ENCODE results near the gene RASL12. TPM values are rescaled to one million over a fixed set of nuclear protein-coding genes. Genes with fewer than 3 reads are reported as not detected.

RASL12 gene
- total and polyA plus RNA-seq, 2 of the 4 experiments (the other 2 are of a cell fraction), result 0.18 to 0.22 TPM

- H4K91ac ChIP-seq (ENCODE audit: insufficient read depth, low read depth, low read length), result no peak overlapping the region
- no peak overlapping the region for H3K56ac ChIP-seq (ENCODE audit: extremely low read depth, insufficient read depth, low read length)
- H2BK20ac ChIP-seq (ENCODE audit: low read depth, low read length), result no peak overlapping the region
- H3K4me1 ChIP-seq (ENCODE audit: control insufficient read depth, insufficient read depth, low read length), result no peaks in the 10 kb centered on the region
- no peak overlapping the region for H2AK5ac ChIP-seq (ENCODE audit: low read depth, low read length)
- intact Hi-C loops (cut with micrococcal nuclease) (no loop called here), dilution Hi-C loops (cut with HindIII; ENCODE audit: low sequenced_read_pairs, unreplicated experiment) (no loop called here), in situ Hi-C loops (cut with MboI; ENCODE audit: low sequenced_read_pairs) (no loop called here)
- no peak for DNase-seq
- no peak overlapping the region for H2AFZ ChIP-seq (replicated peaks; ENCODE audit: low read length, poor library complexity)
- BruUV-seq (replicated peaks), result no TSS peak
- H3K9ac ChIP-seq (ENCODE audit: low read depth, low read length), result no peak overlapping the region
- no peak overlapping the region for H2BK15ac ChIP-seq (ENCODE audit: low read depth, low read length)
- no peak overlapping the region for H2AK9ac ChIP-seq (replicated peaks; ENCODE audit: low read depth, low read length, poor library complexity)
- H3K79me1 ChIP-seq (ENCODE audit: low read depth in 1 of 2, low read length in 2 of 2), result peaks cover 3% of the 10 kb centered on the region in 2 experiments; a peak in 2 of 4 replicates
- ATAC-seq (ENCODE audit: low read depth), result no peak
- no peak overlapping the region for H3K4ac ChIP-seq (ENCODE audit: low read depth, low read length)
- no peak overlapping the region for H3K14ac ChIP-seq (replicated peaks; ENCODE audit: low read depth, low read length)
- H3K18ac ChIP-seq (ENCODE audit: low read depth, low read length), result no peak overlapping the region
- H4K8ac ChIP-seq (ENCODE audit: low read depth in 2 of 2, low read length in 2 of 2), result no peak overlapping the region
- no peaks in the 10 kb centered on the region for H4K20me1 ChIP-seq (ENCODE audit: insufficient read depth, low read length)
- peaks cover 27% of the 10 kb centered on the region for H3K36me3 ChIP-seq (ENCODE audit: control insufficient read depth, insufficient read depth, low read length)
- TF ChIP-seq NFE2L2 (IDR thresholded peaks at IDR 0.05; ENCODE audit: low read depth, low read length), result no peak
- H2BK120ac ChIP-seq (ENCODE audit: low read depth, low read length), result no peak overlapping the region
- H3K23ac ChIP-seq (ENCODE audit: low read depth, low read length), result no peak overlapping the region
- H2BK5ac ChIP-seq (ENCODE audit: low read depth, low read length, poor library complexity, severe bottlenecking), result no peak overlapping the region
- no peaks in the 10 kb centered on the region for H3K9me3 ChIP-seq (ENCODE audit: control insufficient read depth, insufficient read depth, low read length)
- no peaks in the 10 kb centered on the region for H3K27me3 ChIP-seq (ENCODE audit: control insufficient read depth, insufficient read depth, low read length)
- CTCF ChIA-PET, result interaction anchor here (0.6 kb wide), 1 partner anchor 16 kb away, joined by 4 read pairs; no protein-coding TSS in a partner anchor
- WGBS, 2 experiments (ENCODE audit: extremely low coverage in 2 of 2, insufficient read length in 1 of 2), result 100% methylated on average over 1 of the region's 5 CpGs; no CpG with 5 or more reads in 1 of the 2 experiments
- POLR2A ChIA-PET (ENCODE audit: unreplicated experiment), result no interaction called here
- H3K4me3 ChIP-seq (ENCODE audit: insufficient read depth, low read depth, low read length), result no peak overlapping the region
- H3K27ac ChIP-seq (ENCODE audit: insufficient read depth, low read length), result no peak overlapping the region
- 0 out of 2 replicates have a peak, but pooled peaks cover 3% of the 10 kb centered on the region for H3K9me1 ChIP-seq (ENCODE audit: insufficient read depth, low read length)
- no peak overlapping the region for H3K4me2 ChIP-seq (ENCODE audit: low read depth, low read length)
- no peak overlapping the region for H4K5ac ChIP-seq (ENCODE audit: low read depth, low read length)
Measured at GRCh38 chr15:65105038-65105437, 37.2 kb upstream of the RASL12 start.

Data from IMR-90 (cell line).